ENCODE results near the gene FASTKD2. TPM values are rescaled to one million over a fixed set of nuclear protein-coding genes. Genes with fewer than 3 reads are reported as not detected.

FASTKD2 gene
- total RNA-seq, 2 donors from 2014 or later = 22.2 to 45.5 TPM

Small RNA genes lying within 50 kb of the gene (microRNA-seq; reads per million reads assigned to microRNA genes)
- 0 reads per million in 2 donors for gene MIR3130-1 (ENCODE audit: borderline number of aligned reads in 2 of 2, borderline replicate concordance in 1 of 2)
- gene MIR3130-2 (ENCODE audit: borderline number of aligned reads in 2 of 2, borderline replicate concordance in 1 of 2) = 0 reads per million in 2 donors

Other genes starting within 250 kb of the FASTKD2 start
- not detected for gene FAM237A, start 123.1 kb upstream of the FASTKD2 start, total RNA-seq
- gene DYTN, start 47.2 kb upstream of the FASTKD2 start, total RNA-seq = not detected
- 1 to 10 TPM in 1 of 2 donors, under 1 TPM in 1; 0.33 to 1.1 TPM for gene MDH1B, start 278 bp upstream of the FASTKD2 start, total RNA-seq
- not detected for gene CPO, start 173.9 kb downstream of the FASTKD2 start, total RNA-seq